Lower leg skin (tissue), 4 donors: Measurements from ENCODE around the gene APOM. TPM values are rescaled to one million over a fixed set of nuclear protein-coding genes. Genes with fewer than 3 reads are reported as not detected.
A peak's percentile ranks its signal among the peaks of the same experiment; 100 is the strongest.

ENCODE experiments used
- DNase-seq, 2 donors: peaks; one replicate each; pipeline ENCODE4 v3.0.0-alpha.2; 2019; ENCODE audit warnings: low spot score in 2 of 2
- H3K4me3 ChIP-seq: fragments of 200-600 bp; sonication (generic); 2 replicates; pipeline ENCODE4 v1.5.1; 2017; ENCODE audit warnings: mild to moderate bottlenecking, low read depth; ENCODE audit not compliant: poor library complexity, severe bottlenecking
- CTCF ChIP-seq, 3 donors: fragments of 450-650 bp; IDR thresholded peaks; one replicate each; pipeline ENCODE4 v1.5.1; 2016; ENCODE audit warnings: antibody characterized with exemption in 3 of 3, mild to moderate bottlenecking in 3 of 3, moderate library complexity in 2 of 3
- POLR2A ChIP-seq, 2 donors: fragments of 450-650 bp; IDR thresholded peaks; one replicate each; pipeline ENCODE4 v1.6.1; 2016 to 2017; ENCODE audit warnings: antibody characterized with exemption in 2 of 2, mild to moderate bottlenecking in 1 of 2, moderate library complexity in 1 of 2
- WGBS, 2 donors: methylation state at CpG; one replicate each; pipeline ENCODE4 v1.1.5; 2018; 5-methylcytosine and 5-hydroxymethylcytosine counted together
- intact Hi-C: fragments of 100-400 bp; cut with DNase I; formaldehyde crosslinking; loops from one replicate; pipeline ENCODE4 v1.15.0; 2023; ENCODE audit warnings: low total_unique reads
- total RNA-seq, 4 donors: library from RNA; depleted of rRNA; stranded (reverse); fragments of >200 nt; gene quantifications; one replicate each; pipeline ENCODE4 v1.1.0, GENCODE V29; 2016

The APOM gene
- total RNA-seq, 4 donors from 2014 or later = 1.7 to 7.2 (median 2.5) TPM

- peak; percentile 99 to 100 for DNase-seq
- H3K4me3 ChIP-seq = peak within 1 kb of the TSS; percentile 72
- 0 to 1% methylated on average over 55 to 62 of the region's 63 CpGs for WGBS, 2 donors
- intact Hi-C loops = no loop called here
- TF ChIP-seq POLR2A (IDR thresholded peaks at IDR 0.05) = no peak
- no peak for TF ChIP-seq CTCF (IDR thresholded peaks at IDR 0.05)
Observed at GRCh38 chr6:31665501-31666336, 10.0 kb downstream of the APOM start, which contains the start of gene CSNK2B. Gene CSNK2B, plus strand, starts transcription at chr6:31666080. Its CDS starts 752 bp downstream, at chr6:31666832.

GRCh38 chr6:31666337-31666965 is 10.8 kb downstream of the APOM start:
- H3K4me3 ChIP-seq = peak overlapping the region; percentile 72
- no peak for TF ChIP-seq POLR2A (IDR thresholded peaks at IDR 0.05)
- no peak for TF ChIP-seq CTCF (IDR thresholded peaks at IDR 0.05)
- intact Hi-C loops = no loop called here
- DNase-seq = no peak
- WGBS, 2 donors = 2 to 3% methylated on average over 15 of the region's 15 CpGs

GRCh38 chr6:31669676-31670075 is 14.0 kb downstream of the APOM start, which contains the start of gene LY6G5B:
Gene LY6G5B, plus strand, starts transcription at chr6:31669976. Its CDS starts 975 bp downstream, at chr6:31670951.
- WGBS, 2 donors = 81 to 88% methylated on average over 8 of the region's 8 CpGs
- no peak within 1 kb of the TSS for H3K4me3 ChIP-seq
- intact Hi-C loops = no loop called here
- DNase-seq = no peak
- TF ChIP-seq POLR2A (IDR thresholded peaks at IDR 0.05) = no peak
- no peak for TF ChIP-seq CTCF (IDR thresholded peaks at IDR 0.05)

GRCh38 chr6:31676322-31676903 is 20.7 kb downstream of the APOM start:
- H3K4me3 ChIP-seq = no peak overlapping the region
- no peak for DNase-seq
- intact Hi-C loops = no loop called here
- WGBS, 2 donors = 73 to 82% methylated on average over 4 of the region's 4 CpGs
- no peak for TF ChIP-seq POLR2A (IDR thresholded peaks at IDR 0.05)
- TF ChIP-seq CTCF (IDR thresholded peaks at IDR 0.05) = no peak

- intact Hi-C loops = no loop called here
- WGBS, 2 donors = 67 to 75% methylated on average over 6 of the region's 6 CpGs
- TF ChIP-seq POLR2A (IDR thresholded peaks at IDR 0.05) (no peak), CTCF (IDR thresholded peaks at IDR 0.05) (no peak)
- no peak overlapping the region for H3K4me3 ChIP-seq
- no peak for DNase-seq
Observed at GRCh38 chr6:31676904-31677303, 21.2 kb downstream of the APOM start.
